ENCODE measurements around the gene EML4. TPM values are rescaled to one million over a fixed set of nuclear protein-coding genes. Genes with fewer than 3 reads are reported as not detected.

The EML4 gene
- total and polyA plus RNA-seq, 2 of the 13 experiments (the other 11 are each of a cell fraction or from before 2014, with no cell fraction given) = 243 to 476 TPM

DNA sequence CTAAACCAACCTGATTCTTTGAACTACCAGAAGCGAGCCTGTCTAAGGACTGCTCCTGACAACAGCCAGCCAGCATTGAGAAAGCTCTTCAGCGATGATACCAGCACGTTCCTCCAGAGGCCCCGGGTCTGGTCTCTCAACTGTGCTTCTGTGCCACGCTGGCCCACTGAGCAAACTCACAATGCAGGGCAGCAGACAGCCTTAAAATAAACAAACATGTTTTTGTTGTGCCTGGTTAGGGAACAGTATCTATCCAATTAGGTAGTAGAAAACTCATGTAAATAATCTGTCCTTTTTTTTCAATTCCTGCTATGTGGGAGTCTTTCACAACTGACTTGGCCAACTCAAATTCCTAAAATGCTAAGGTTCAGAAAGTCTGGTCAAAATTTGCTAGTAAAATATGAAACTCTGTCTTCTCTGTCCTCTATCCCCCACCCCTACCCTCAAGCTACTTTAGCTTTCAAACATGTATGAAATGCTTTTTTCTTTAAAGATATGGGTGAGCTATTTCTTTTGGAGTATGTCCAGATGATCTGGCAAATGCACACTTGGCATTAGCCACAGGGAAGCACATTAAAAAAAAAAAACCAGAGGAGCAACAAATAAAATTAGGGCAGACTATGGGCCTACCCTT is 21.4 kb upstream of the EML4 start (continued):
- TF ChIP-seq FOXP1 (IDR thresholded peaks at IDR 0.05) = no peak
- peak; percentile 37; the same call in 1 of the 2 replicates for TF ChIP-seq FOXP1 (CRISPR knock-in tag; IDR thresholded peaks at IDR 0.05)
- TF ChIP-seq ZFY (CRISPR knock-in tag; IDR thresholded peaks at IDR 0.05) = peak; percentile 19
- no peak for TF ChIP-seq NFKBIZ (CRISPR knock-in tag; IDR thresholded peaks at IDR 0.05)
- no peak for TF ChIP-seq PHB2 (IDR thresholded peaks at IDR 0.05; ENCODE audit: partially characterized antibody)
- no peak for TF ChIP-seq ZNF510 (CRISPR knock-in tag; IDR thresholded peaks at IDR 0.05; ENCODE audit: low read depth)
- TF ChIP-seq PPARG (CRISPR knock-in tag; conservative IDR thresholded peaks at IDR 0.05) = 0 out of 2 replicates have a peak, but pooled peaks have one; percentile 7
- peak; percentile 77 for TF ChIP-seq ZBTB38 (CRISPR knock-in tag; IDR thresholded peaks at IDR 0.05)
- TF ChIP-seq NONO (IDR thresholded peaks at IDR 0.05) = no peak
- no peak for TF ChIP-seq NONO (CRISPR knock-in tag; conservative IDR thresholded peaks at IDR 0.05)
- no peak for TF ChIP-seq JUNB (CRISPR knock-in tag; IDR thresholded peaks at IDR 0.05; ENCODE audit: borderline replicate concordance)
- no peak for TF ChIP-seq ZNF550 (CRISPR knock-in tag; IDR thresholded peaks at IDR 0.05; ENCODE audit: borderline replicate concordance)
- TF ChIP-seq, protein P1, sequence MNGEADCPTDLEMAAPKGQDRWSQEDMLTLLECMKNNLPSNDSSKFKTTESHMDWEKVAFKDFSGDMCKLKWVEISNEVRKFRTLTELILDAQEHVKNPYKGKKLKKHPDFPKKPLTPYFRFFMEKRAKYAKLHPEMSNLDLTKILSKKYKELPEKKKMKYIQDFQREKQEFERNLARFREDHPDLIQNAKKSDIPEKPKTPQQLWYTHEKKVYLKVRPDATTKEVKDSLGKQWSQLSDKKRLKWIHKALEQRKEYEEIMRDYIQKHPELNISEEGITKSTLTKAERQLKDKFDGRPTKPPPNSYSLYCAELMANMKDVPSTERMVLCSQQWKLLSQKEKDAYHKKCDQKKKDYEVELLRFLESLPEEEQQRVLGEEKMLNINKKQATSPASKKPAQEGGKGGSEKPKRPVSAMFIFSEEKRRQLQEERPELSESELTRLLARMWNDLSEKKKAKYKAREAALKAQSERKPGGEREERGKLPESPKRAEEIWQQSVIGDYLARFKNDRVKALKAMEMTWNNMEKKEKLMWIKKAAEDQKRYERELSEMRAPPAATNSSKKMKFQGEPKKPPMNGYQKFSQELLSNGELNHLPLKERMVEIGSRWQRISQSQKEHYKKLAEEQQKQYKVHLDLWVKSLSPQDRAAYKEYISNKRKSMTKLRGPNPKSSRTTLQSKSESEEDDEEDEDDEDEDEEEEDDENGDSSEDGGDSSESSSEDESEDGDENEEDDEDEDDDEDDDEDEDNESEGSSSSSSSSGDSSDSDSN (CRISPR knock-in tag; IDR thresholded peaks at IDR 0.05) = 0 out of 2 replicates have a peak, but pooled peaks have one; percentile 29
- no peak for TF ChIP-seq ZNF101 (CRISPR knock-in tag; IDR thresholded peaks at IDR 0.05; ENCODE audit: borderline replicate concordance, low read depth)
- TF ChIP-seq ZNF672 (CRISPR knock-in tag; IDR thresholded peaks at IDR 0.05) = no peak
- TF ChIP-seq SOX13 (IDR thresholded peaks at IDR 0.05) = no peak
- no peak for TF ChIP-seq SOX13 (CRISPR knock-in tag; conservative IDR thresholded peaks at IDR 0.05 in 1 of 2, IDR thresholded peaks at IDR 0.05 in 1 of 2)
- TF ChIP-seq ASH2L (IDR thresholded peaks at IDR 0.05; ENCODE audit: insufficient read length, low read depth, low read length) = peak; percentile 56
- TF ChIP-seq ZNF598 (CRISPR knock-in tag; IDR thresholded peaks at IDR 0.05; ENCODE audit: borderline replicate concordance) = no peak
- no peak for TF ChIP-seq CC2D1A (CRISPR knock-in tag; IDR thresholded peaks at IDR 0.05)
- TF ChIP-seq ZNF264 (CRISPR knock-in tag; IDR thresholded peaks at IDR 0.05) = 0 out of 2 replicates have a peak, but pooled peaks have one; percentile 29
- TF ChIP-seq, protein P2, sequence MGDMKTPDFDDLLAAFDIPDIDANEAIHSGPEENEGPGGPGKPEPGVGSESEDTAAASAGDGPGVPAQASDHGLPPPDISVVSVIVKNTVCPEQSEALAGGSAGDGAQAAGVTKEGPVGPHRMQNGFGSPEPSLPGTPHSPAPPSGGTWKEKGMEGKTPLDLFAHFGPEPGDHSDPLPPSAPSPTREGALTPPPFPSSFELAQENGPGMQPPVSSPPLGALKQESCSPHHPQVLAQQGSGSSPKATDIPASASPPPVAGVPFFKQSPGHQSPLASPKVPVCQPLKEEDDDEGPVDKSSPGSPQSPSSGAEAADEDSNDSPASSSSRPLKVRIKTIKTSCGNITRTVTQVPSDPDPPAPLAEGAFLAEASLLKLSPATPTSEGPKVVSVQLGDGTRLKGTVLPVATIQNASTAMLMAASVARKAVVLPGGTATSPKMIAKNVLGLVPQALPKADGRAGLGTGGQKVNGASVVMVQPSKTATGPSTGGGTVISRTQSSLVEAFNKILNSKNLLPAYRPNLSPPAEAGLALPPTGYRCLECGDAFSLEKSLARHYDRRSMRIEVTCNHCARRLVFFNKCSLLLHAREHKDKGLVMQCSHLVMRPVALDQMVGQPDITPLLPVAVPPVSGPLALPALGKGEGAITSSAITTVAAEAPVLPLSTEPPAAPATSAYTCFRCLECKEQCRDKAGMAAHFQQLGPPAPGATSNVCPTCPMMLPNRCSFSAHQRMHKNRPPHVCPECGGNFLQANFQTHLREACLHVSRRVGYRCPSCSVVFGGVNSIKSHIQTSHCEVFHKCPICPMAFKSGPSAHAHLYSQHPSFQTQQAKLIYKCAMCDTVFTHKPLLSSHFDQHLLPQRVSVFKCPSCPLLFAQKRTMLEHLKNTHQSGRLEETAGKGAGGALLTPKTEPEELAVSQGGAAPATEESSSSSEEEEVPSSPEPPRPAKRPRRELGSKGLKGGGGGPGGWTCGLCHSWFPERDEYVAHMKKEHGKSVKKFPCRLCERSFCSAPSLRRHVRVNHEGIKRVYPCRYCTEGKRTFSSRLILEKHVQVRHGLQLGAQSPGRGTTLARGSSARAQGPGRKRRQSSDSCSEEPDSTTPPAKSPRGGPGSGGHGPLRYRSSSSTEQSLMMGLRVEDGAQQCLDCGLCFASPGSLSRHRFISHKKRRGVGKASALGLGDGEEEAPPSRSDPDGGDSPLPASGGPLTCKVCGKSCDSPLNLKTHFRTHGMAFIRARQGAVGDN (CRISPR knock-in tag; IDR thresholded peaks at IDR 0.05) = peak; percentile 76

Measured in HepG2 (cell line).